HEK293 (cell line): ENCODE results near the gene ARHGAP28.

Experiments
- TCF7L2 ChIP-seq: IDR thresholded peaks from 2 replicates; pipeline ENCODE4 v1.6.1; 2011; ENCODE audit warnings: low read depth, mild to moderate bottlenecking, inconsistent platforms, low read length, moderate library complexity, borderline replicate concordance
- ZNF148 ChIP-seq: fragments of 450-650 bp; formaldehyde crosslinking; IDR thresholded peaks from 2 replicates; pipeline ENCODE4 v1.5.0; 2017; ENCODE audit warnings: missing biosample characterization, missing genetic modification characterization, borderline replicate concordance
- ZNF600 ChIP-seq: fragments of 450-650 bp; formaldehyde crosslinking; IDR thresholded peaks from 2 replicates; pipeline ENCODE4 v1.5.1; 2016; ENCODE audit warnings: missing biosample characterization, missing genetic modification characterization

GRCh38 chr18:6927153-6927552 lies 197.6 kb downstream of the ARHGAP28 start:
- TF ChIP-seq ZNF148 (tag by site-specific recombination): no peak
- no peak for TF ChIP-seq ZNF600 (tag by site-specific recombination)
- TF ChIP-seq TCF7L2: no peak
